Measurements from ENCODE around the gene KCNQ2.

GRCh38 chr20:63520504-63520933 lies 48.1 kb upstream of the KCNQ2 start, which contains the start of gene PPDPF:
- TF ChIP-seq CTCF (IDR thresholded peaks at IDR 0.05 in 8 of 11, conservative IDR thresholded peaks at IDR 0.05 in 3 of 11) (peak in 1 of 11 experiments; percentile 1), POLR2AphosphoS5 (IDR thresholded peaks at IDR 0.05) (peak; percentile 98), POLR2A (IDR thresholded peaks at IDR 0.05) (peak; percentile 25 to 78 (median 63))

Measured in spleen (tissue), 7 donors.